CD8-positive, alpha-beta memory T cell (primary cell): ENCODE results near the gene UCK2. TPM values are rescaled to one million over a fixed set of nuclear protein-coding genes. Genes with fewer than 3 reads are reported as not detected.

Experiments
- CTCF ChIA-PET: fragments of 350-600 bp; sonication (Branson Sonifier 250); formaldehyde crosslinking; loops from one replicate; lab custom pipeline; 2021; ENCODE audit warnings: antibody characterized with exemption; lab: Charles Lee
- POLR2A ChIA-PET: fragments of 350-600 bp; sonication (Branson Sonifier 250); formaldehyde crosslinking; loops from one replicate; lab custom pipeline; 2021; ENCODE audit warnings: antibody characterized with exemption; lab: Charles Lee
- DNase-seq, 5 donors: peaks; one replicate each; pipeline versions ENCODE4 v3.0.0 to v3.0.0-alpha.2; 2020 to 2022; ENCODE audit warnings: mixed read lengths in 1 of 5
- H3K27ac ChIP-seq: one replicate; pipeline ENCODE4 v1.7.0; 2013; ENCODE audit warnings: low read depth, mild to moderate bottlenecking, low read length, moderate library complexity
- H3K27me3 ChIP-seq: 2 replicates; pipeline ENCODE4 v1.7.0; 2013; ENCODE audit warnings: low read length, mild to moderate bottlenecking; ENCODE audit not compliant: insufficient read depth, poor library complexity, severe bottlenecking
- H3K36me3 ChIP-seq: 2 replicates; pipeline ENCODE4 v1.7.0; 2013; ENCODE audit warnings: mild to moderate bottlenecking, low read length, moderate library complexity; ENCODE audit not compliant: insufficient read depth
- H3K4me1 ChIP-seq: 2 replicates; pipeline ENCODE4 v1.7.0; 2013; ENCODE audit warnings: mild to moderate bottlenecking, low read length, moderate library complexity; ENCODE audit not compliant: insufficient read depth
- H3K4me3 ChIP-seq: 2 replicates; pipeline ENCODE4 v1.7.0; 2013; ENCODE audit warnings: mild to moderate bottlenecking, low read length
- H3K9me3 ChIP-seq: 2 replicates; pipeline ENCODE4 v1.7.0; 2013; ENCODE audit warnings: mild to moderate bottlenecking, low read length
- H3K27ac Mint-ChIP-seq, 8 donors: one replicate each; pipeline ENCODE4 v1.8.0; 2020 to 2021; ENCODE audit warnings: mixed read lengths in 8 of 8, mild to moderate bottlenecking in 6 of 8, inconsistent platforms in 3 of 8, moderate library complexity in 3 of 8
- H3K27me3 Mint-ChIP-seq, 2 donors: one replicate each; pipeline ENCODE4 v1.8.0; 2020 to 2021; ENCODE audit warnings: mixed read lengths in 2 of 2, mild to moderate bottlenecking in 1 of 2, moderate library complexity in 1 of 2
- H3K36me3 Mint-ChIP-seq, 3 donors: one replicate each; pipeline ENCODE4 v1.8.0; 2020 to 2021; ENCODE audit warnings: mixed read lengths in 3 of 3, inconsistent platforms in 1 of 3, mild to moderate bottlenecking in 1 of 3
- H3K4me1 Mint-ChIP-seq, 3 donors: one replicate each; pipeline ENCODE4 v1.8.0; 2020 to 2021; ENCODE audit warnings: mixed read lengths in 3 of 3, inconsistent platforms in 1 of 3, mild to moderate bottlenecking in 1 of 3
- H3K4me3 Mint-ChIP-seq, 7 donors: one replicate each; pipeline ENCODE4 v1.8.0; 2020 to 2021; ENCODE audit warnings: mixed read lengths in 7 of 7, mild to moderate bottlenecking in 6 of 7, moderate library complexity in 4 of 7, inconsistent platforms in 2 of 7
- H3K9me3 Mint-ChIP-seq, 5 donors: one replicate each; pipeline ENCODE4 v1.8.0; 2020 to 2022; ENCODE audit warnings: mixed read lengths in 5 of 5, mild to moderate bottlenecking in 3 of 5, moderate library complexity in 2 of 5, inconsistent platforms in 1 of 5
- polyA plus RNA-seq: library from polyadenylated mRNA; unstranded; fragments of 300-500 nt; fragmentation: Illumina TruSeq; gene quantifications from one replicate; pipeline ENCODE4 v1.2.3, GENCODE V29; 2021
- total RNA-seq, 2 experiments: library from RNA; stranded (reverse); gene quantifications; one replicate each; pipeline ENCODE4 v1.2.3, GENCODE V29; 2021

The UCK2 gene
- total and polyA plus RNA-seq, 3 experiments from 2014 or later: 10.7 to 100 (median 97.4) TPM

DNA sequence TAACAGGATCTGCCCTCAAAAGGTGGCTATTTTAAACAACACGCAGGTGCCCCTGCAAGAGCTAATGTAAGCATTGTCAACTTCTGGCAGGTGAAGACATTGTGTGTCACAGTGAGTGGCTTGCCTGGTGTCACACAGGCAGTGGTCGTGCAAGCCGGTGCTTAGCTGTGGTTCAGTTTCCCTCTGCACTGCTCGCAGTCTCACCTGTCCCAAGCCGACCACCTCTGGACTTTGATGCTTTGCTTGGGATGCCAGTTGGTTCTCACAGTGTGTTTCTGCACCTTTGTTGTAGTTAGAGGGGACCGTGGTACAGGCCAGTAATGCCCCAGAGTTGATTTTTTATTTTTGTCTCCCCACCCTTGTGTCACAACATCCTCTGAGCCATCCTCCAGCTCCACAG, 85.2 kb downstream of the UCK2 start:
- Histone ChIP-seq H3K9me3 (no peaks in the 10 kb centered on the region), H3K4me1 (no peaks in the 10 kb centered on the region), H3K4me3 (no peak overlapping the region), H3K36me3 (no peaks in the 10 kb centered on the region), H3K27me3 (no peaks in the 10 kb centered on the region), H3K27ac (no peak overlapping the region)
- Mint-ChIP-seq H3K27ac (no peak overlapping the region), H3K9me3 (no peaks in the 10 kb centered on the region), H3K4me3 (no peak overlapping the region), H3K4me1 (peaks cover 0 to 4% (median 3%) of the 10 kb centered on the region in 3 donors), H3K27me3 (no peaks in the 10 kb centered on the region), H3K36me3 (peaks cover 0 to 9% (median 0%) of the 10 kb centered on the region in 3 donors)
- ChIA-PET CTCF (interaction anchor here (1.4 to 10.6 kb wide), 4 partner anchors 12 to 320 kb away, joined by 3 to 116 read pairs (median 4); no protein-coding TSS in a partner anchor), POLR2A (no interaction called here)
- no peak for DNase-seq

DNA sequence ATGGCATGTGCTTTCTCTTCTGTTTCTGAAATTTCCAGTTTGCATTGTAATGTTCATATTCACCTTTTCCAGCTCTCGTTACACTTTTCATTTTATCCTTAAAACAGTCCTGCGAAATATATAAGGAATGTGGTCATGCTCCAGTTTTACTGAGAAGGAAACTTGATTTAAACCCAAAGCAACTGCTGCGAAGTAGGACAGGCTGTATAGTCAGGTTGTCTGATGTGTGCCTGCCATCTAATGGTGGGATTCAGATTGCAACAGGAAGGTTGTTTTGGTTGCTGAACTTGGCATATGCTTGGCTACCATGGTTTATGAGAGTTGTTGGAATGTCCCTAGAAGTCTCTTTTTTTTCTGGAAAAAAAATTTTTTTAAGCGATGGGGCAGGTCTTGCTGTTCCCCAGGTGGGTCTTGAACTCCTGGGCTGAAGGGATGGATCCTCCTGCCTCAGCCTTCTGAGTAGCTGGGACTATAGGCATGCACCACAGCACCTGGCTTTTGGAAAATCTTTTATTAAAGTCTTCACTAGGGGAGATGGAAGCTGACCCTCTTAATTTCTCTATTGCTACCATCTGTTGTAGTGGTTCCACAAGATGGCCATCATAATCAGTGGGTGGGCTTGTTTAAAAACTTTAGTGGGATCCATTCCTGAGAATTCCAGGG, 86.9 kb downstream of the UCK2 start:
- DNase-seq: peak; percentile 31 to 72 (median 59)
- POLR2A ChIA-PET: no interaction called here
- H3K27me3 Mint-ChIP-seq: no peaks in the 10 kb centered on the region

GRCh38 chr1:165915480-165915879, 88.1 kb downstream of the UCK2 start:
- Histone ChIP-seq H3K4me1 (no peaks in the 10 kb centered on the region), H3K27ac (no peak overlapping the region), H3K4me3 (no peak overlapping the region), H3K36me3 (no peaks in the 10 kb centered on the region), H3K27me3 (no peaks in the 10 kb centered on the region), H3K9me3 (no peaks in the 10 kb centered on the region)
- CTCF ChIA-PET: interaction anchor here (1.1 to 10.6 kb wide), 5 partner anchors 9 to 522 kb away, joined by 3 to 116 read pairs (median 4); no protein-coding TSS in a partner anchor
- H3K36me3 Mint-ChIP-seq: no peaks in the 10 kb centered on the region
- no peaks in the 10 kb centered on the region for H3K27me3 Mint-ChIP-seq
- H3K9me3 Mint-ChIP-seq: no peaks in the 10 kb centered on the region
- H3K4me3 Mint-ChIP-seq: no peak overlapping the region
- no peak for DNase-seq
- POLR2A ChIA-PET: no interaction called here
- peak overlapping the region in 1 of 8 donors; percentile 68 for H3K27ac Mint-ChIP-seq
- H3K4me1 Mint-ChIP-seq: peaks cover 0 to 4% (median 3%) of the 10 kb centered on the region in 3 donors

More for the DNA sequence above, 86.9 kb downstream of the UCK2 start:
- peaks cover 0 to 4% (median 3%) of the 10 kb centered on the region in 3 donors for H3K4me1 Mint-ChIP-seq
- Histone ChIP-seq H3K9me3 (no peaks in the 10 kb centered on the region), H3K36me3 (no peaks in the 10 kb centered on the region), H3K27me3 (no peaks in the 10 kb centered on the region), H3K27ac (no peak overlapping the region), H3K4me1 (no peaks in the 10 kb centered on the region), H3K4me3 (no peak overlapping the region)
- H3K27ac Mint-ChIP-seq: no peak overlapping the region
- CTCF ChIA-PET: interaction anchor here (0.7 to 10.6 kb wide), 19 partner anchors 9 to 521 kb away, joined by 3 to 116 read pairs (median 3); no protein-coding TSS in a partner anchor
- H3K9me3 Mint-ChIP-seq: no peaks in the 10 kb centered on the region
- H3K36me3 Mint-ChIP-seq: no peaks in the 10 kb centered on the region
- no peak overlapping the region for H3K4me3 Mint-ChIP-seq

GRCh38 chr1:165915932-165916348, 88.5 kb downstream of the UCK2 start:
- Histone ChIP-seq H3K36me3 (no peaks in the 10 kb centered on the region), H3K27ac (no peak overlapping the region), H3K4me3 (no peak overlapping the region), H3K9me3 (no peaks in the 10 kb centered on the region), H3K27me3 (no peaks in the 10 kb centered on the region), H3K4me1 (no peaks in the 10 kb centered on the region)
- H3K4me1 Mint-ChIP-seq: peaks cover 0 to 4% (median 3%) of the 10 kb centered on the region in 3 donors
- H3K9me3 Mint-ChIP-seq: no peaks in the 10 kb centered on the region
- no peaks in the 10 kb centered on the region for H3K27me3 Mint-ChIP-seq
- DNase-seq: no peak
- H3K4me3 Mint-ChIP-seq: no peak overlapping the region
- CTCF ChIA-PET: interaction anchor here (0.7 to 10.6 kb wide), 5 partner anchors 9 to 523 kb away, joined by 3 to 116 read pairs (median 4); no protein-coding TSS in a partner anchor
- POLR2A ChIA-PET: no interaction called here
- H3K36me3 Mint-ChIP-seq: no peaks in the 10 kb centered on the region
- H3K27ac Mint-ChIP-seq: peak overlapping the region in 1 of 8 donors; percentile 68

DNA sequence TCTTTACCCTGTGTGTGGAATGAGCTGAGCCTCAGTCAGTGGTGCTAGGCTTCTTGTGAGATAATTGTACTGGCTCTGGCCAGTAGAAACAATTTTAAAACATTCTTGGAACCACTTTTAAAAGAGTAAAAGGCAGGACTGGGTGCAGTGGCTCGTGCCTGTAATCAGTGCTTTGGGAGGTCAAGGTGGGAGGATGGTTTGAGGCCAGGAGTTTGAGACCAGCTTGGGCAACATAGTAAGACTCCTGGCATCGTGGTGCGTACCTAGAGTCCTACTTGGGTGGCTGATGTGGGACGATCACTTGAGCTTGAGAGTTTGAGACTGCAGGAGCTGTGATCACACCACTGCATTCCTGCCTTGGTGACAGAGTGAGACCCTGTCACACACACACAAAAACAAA, 89.8 kb downstream of the UCK2 start:
- ChIA-PET POLR2A (no interaction called here), CTCF (no interaction called here)
- Mint-ChIP-seq H3K9me3 (no peaks in the 10 kb centered on the region), H3K27ac (no peak overlapping the region), H3K27me3 (peaks cover 0 to 4% of the 10 kb centered on the region in 2 donors), H3K4me3 (no peak overlapping the region), H3K4me1 (peaks cover 0 to 4% (median 3%) of the 10 kb centered on the region in 3 donors), H3K36me3 (no peaks in the 10 kb centered on the region)
- no peak overlapping the region for H3K4me3 ChIP-seq
- H3K27ac ChIP-seq: no peak overlapping the region
- H3K4me1 ChIP-seq: no peaks in the 10 kb centered on the region
- no peaks in the 10 kb centered on the region for H3K36me3 ChIP-seq
- no peaks in the 10 kb centered on the region for H3K27me3 ChIP-seq
- no peak for DNase-seq
- no peaks in the 10 kb centered on the region for H3K9me3 ChIP-seq

GRCh38 chr1:165924117-165924516, 96.7 kb downstream of the UCK2 start:
- no peaks in the 10 kb centered on the region for H3K4me1 Mint-ChIP-seq
- H3K27ac Mint-ChIP-seq: no peak overlapping the region
- peaks cover 19 to 37% of the 10 kb centered on the region in 2 donors for H3K27me3 Mint-ChIP-seq
- Histone ChIP-seq H3K4me1 (no peaks in the 10 kb centered on the region), H3K27ac (no peak overlapping the region), H3K9me3 (no peaks in the 10 kb centered on the region), H3K4me3 (no peak overlapping the region), H3K36me3 (no peaks in the 10 kb centered on the region), H3K27me3 (no peaks in the 10 kb centered on the region)
- no peaks in the 10 kb centered on the region for H3K9me3 Mint-ChIP-seq
- ChIA-PET CTCF (interaction anchor here (0.5 to 2.8 kb wide), 7 partner anchors 9 to 1289 kb away, joined by 3 to 17 read pairs (median 4); no protein-coding TSS in a partner anchor), POLR2A (no interaction called here)
- no peak for DNase-seq
- H3K36me3 Mint-ChIP-seq: no peaks in the 10 kb centered on the region
- H3K4me3 Mint-ChIP-seq: no peak overlapping the region

GRCh38 chr1:165925498-165926079, 98.2 kb downstream of the UCK2 start:
- Histone ChIP-seq H3K4me3 (no peak overlapping the region), H3K4me1 (no peaks in the 10 kb centered on the region), H3K9me3 (no peaks in the 10 kb centered on the region), H3K27me3 (no peaks in the 10 kb centered on the region), H3K27ac (no peak overlapping the region), H3K36me3 (no peaks in the 10 kb centered on the region)
- H3K9me3 Mint-ChIP-seq: no peaks in the 10 kb centered on the region
- H3K36me3 Mint-ChIP-seq: no peaks in the 10 kb centered on the region
- no peak overlapping the region for H3K27ac Mint-ChIP-seq
- DNase-seq: no peak
- H3K27me3 Mint-ChIP-seq: peaks cover 19 to 37% of the 10 kb centered on the region in 2 donors
- no peaks in the 10 kb centered on the region for H3K4me1 Mint-ChIP-seq
- CTCF ChIA-PET: interaction anchor here (1.5 to 2.8 kb wide), 3 partner anchors 10 to 329 kb away, joined by 3 to 17 read pairs (median 11); no protein-coding TSS in a partner anchor
- POLR2A ChIA-PET: no interaction called here
- H3K4me3 Mint-ChIP-seq: no peak overlapping the region

- H3K9me3 Mint-ChIP-seq: no peaks in the 10 kb centered on the region
- DNase-seq: no peak
- Histone ChIP-seq H3K4me1 (no peaks in the 10 kb centered on the region), H3K36me3 (no peaks in the 10 kb centered on the region), H3K27me3 (no peaks in the 10 kb centered on the region), H3K9me3 (no peaks in the 10 kb centered on the region), H3K4me3 (no peak overlapping the region), H3K27ac (no peak overlapping the region)
- H3K36me3 Mint-ChIP-seq: no peaks in the 10 kb centered on the region
- ChIA-PET CTCF (no interaction called here), POLR2A (no interaction called here)
- H3K4me1 Mint-ChIP-seq: no peaks in the 10 kb centered on the region
- peaks cover 19 to 33% of the 10 kb centered on the region in 2 donors for H3K27me3 Mint-ChIP-seq
- H3K27ac Mint-ChIP-seq: no peak overlapping the region
- H3K4me3 Mint-ChIP-seq: no peak overlapping the region
Observed at GRCh38 chr1:165927169-165927568, 99.8 kb downstream of the UCK2 start.
